Measurements from ENCODE around the gene RAC3.
"Not testable (repeated sequence)": the region's sequence is repeated elsewhere in the genome, so short reads cannot be mapped to it uniquely, and the experiment has no call there.

The RAC3 gene

GRCh38 chr17:82025401-82026107 lies 5.9 kb upstream of the RAC3 start:
- no peak for DNase-seq

DNA sequence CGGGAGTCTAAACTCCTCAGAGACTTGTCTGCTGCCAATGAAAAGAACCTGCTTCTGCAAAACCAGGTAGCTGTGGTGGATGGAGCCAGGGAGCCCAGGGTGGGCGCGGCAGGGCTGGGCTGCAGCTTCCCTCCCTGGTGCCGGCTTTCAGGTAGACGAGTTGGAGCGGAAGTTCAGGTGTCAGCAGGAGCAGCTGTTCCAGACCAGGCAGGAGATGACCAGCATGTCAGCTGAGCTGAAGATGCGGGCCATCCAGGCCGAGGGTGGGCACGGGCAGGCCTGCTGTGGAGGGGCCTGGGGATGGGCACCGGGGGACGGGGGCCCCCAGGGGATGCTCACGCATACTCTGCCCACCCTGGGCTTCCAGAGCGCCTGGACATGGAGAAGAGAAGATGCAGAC lies 3.2 kb upstream of the RAC3 start:
- no peak for DNase-seq

- DNase-seq: no peak
These were observed 2.5 kb upstream of the RAC3 start for GRCh38 chr17:82028966-82029365.

- DNase-seq: no peak
These were observed 2.1 kb upstream of the RAC3 start for GRCh38 chr17:82029391-82029790.

- peak in 1 of 3 experiments; percentile 51 for DNase-seq
These were observed 1.4 kb upstream of the RAC3 start for GRCh38 chr17:82029990-82030469.

GRCh38 chr17:82030470-82031302 lies 792 bp upstream of the RAC3 start:
- DNase-seq: peak; percentile 79 to 86 (median 83)

DNA sequence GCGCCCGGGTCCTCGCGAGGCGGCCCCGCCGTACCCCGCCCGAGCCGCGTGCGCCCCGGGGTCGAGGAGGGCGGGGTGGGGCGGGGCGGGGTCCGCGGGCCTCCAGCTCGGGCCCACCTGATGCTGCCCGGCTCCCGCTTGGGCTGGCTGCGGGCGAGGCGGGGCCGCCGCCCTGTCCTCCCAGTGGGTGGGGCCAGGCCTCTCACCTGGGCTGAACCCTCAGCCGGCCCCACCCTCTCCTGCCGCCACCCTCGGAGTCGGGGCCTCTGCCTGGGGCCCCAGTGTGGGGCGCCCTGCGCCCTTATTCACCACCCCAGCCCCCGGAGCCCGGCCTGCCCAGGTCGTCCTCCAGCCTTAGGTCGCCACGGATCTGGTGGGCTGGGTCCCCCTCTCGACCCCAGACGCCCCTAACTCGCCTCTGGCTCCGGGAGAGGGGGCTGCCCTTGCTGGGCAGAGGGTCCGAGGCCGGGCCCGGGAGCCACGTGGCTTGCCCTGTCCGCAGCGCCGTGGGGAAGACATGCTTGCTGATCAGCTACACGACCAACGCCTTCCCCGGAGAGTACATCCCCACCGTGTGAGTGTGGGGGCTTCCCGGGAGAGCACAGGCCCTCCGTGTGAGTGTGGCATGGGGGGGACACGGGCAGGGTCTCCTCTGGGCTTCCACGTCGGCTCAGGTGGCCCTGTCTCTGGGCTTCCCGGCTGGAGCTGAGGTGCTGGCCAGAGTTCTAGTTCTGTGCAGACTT lies 578 bp downstream of the RAC3 start:
- peak; percentile 36 to 44 (median 37) for DNase-seq

GRCh38 chr17:82033359-82034085 lies 2.0 kb downstream of the RAC3 start:
- no peak for DNase-seq

GRCh38 chr17:82034371-82035011 lies 3.0 kb downstream of the RAC3 start:
- no peak for DNase-seq

- no peak for DNase-seq
These were observed 4.0 kb downstream of the RAC3 start for GRCh38 chr17:82035488-82035887.

- DNase-seq: no peak
These were observed 4.6 kb downstream of the RAC3 start for GRCh38 chr17:82035956-82036633.

DNA sequence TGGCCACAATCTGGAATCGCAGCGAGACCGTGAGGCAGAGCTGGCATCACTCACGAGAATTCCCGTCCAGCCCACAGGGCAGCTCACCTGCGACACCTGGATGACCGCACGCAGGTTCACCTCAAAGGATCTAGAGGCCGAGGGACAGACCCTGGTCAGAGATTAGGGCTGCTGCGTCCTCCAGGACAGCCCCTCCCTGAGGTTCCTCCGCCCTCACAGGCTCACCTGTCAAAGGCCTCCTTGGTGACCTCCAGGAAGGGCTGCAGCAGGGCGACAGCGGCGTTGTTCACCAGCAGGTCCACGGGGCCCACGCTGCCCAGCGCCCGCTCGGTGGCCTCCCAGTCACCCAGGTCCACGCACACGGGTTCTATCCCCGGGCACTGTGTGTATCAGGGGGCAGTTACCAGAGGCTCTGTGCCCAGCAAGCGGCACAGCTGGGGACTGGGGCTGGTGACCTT lies 5.2 kb downstream of the RAC3 start:
- no peak for DNase-seq

GRCh38 chr17:82037092-82037888 lies 5.8 kb downstream of the RAC3 start, which contains the start of gene DCXR:
TSS of gene DCXR (minus strand) at chr17:82037697. CDS start at chr17:82037682, 15 bp downstream.
- DNase-seq: peak; percentile 94 to 97 (median 95)

DNA sequence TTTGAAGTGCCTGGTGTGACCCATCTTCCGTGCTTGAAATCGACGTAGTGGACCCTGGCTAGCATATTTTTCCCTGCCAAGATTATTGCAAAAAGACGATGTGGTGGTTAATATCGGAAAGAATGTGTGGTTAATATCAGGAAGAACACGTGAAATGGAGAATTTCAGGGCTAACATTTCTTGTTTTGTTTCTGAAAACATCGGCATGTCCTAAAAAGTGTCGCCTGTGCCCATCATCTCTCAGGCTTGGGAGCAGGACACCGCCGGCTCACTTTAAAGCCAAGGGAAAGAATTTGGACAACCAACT lies 6.4 kb downstream of the RAC3 start:
- DNase-seq: no peak

DNA sequence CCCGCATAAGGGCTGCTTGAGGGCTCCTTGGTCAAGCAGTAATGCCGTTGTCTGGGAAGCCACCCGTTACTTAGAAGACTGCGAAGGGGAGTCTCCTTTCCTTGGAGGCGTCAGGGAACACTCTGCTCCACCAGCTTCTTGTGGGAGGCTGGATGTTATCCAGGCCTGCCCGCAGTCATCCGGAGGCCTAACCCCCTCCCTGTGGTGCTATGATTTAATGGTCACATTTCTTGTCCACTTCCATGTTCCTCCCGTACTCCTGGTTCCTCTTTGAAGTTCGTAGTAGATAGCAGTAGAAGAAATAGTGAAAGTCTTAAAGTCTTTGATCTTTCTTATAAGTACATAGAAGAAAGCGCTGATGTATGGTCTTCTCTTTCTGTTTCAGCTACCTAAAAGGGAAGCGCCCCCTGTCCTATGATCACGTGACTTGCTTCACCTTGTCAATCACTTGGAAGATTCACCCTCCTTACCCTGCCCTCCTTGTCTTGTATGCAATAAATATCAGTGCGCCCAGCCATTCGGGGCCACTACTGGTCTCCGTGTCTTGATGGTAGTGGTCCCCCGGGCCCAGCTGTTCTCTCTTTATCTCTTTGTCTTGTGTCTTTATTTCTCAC lies 7.4 kb downstream of the RAC3 start:
- DNase-seq: not testable (repeated sequence)

GRCh38 chr17:82039695-82040299 lies 8.3 kb downstream of the RAC3 start:
- DNase-seq: no peak

DNA sequence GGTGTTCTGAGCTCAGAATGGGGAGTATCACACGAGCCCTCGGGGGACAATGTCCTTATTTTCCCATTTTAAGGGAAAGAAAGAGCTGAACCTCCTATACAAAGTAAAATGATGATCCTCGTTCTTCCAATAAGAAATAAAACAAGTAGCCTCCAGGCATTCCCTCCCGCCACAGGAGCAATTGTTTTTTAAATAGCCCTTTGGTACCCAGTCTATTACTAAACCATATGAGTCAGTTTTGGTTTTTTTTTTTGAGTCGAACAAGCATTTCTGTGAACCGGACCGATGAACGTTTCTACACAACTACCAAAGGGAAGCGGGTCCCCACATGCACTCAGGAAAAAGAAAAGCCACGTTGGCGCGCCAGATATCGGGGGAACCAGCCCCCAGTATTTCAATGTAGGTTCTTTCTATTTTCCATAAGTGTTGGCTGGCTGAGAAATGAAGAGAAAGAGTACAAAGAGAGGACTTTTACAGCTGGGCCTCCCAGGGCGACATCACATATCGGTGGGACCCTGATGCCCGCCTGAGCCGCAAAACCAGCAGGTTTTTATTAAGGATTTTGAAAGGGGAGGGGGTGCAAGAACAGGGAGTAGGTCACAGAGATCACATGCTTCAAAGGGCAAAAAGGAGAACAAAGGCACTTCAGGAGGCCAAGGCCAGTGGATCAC lies 9.8 kb downstream of the RAC3 start:
- DNase-seq: no peak

GRCh38 chr17:82042649-82043048 lies 11.2 kb downstream of the RAC3 start:
- DNase-seq: no peak

DNA sequence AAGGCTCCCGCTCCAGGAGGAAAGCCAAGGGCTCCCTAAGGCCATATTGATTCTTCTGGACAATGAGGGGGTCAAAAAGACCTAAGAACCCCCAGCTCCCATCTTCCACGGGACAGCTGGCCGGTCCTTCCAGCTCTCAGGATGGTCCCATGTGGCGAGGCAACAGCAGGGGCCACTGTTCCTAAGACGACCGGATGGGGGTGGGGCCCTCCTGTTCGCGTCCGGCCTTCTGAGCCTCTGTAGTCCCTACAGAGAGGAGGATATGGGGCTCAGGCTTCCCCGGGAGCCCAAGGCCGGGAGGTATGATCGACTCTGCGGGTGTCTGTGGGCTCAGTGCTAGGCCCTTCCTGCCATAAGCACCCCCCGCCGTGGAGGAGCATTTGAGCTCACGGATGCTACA lies 12.0 kb downstream of the RAC3 start:
- DNase-seq: no peak

All from NCI-H1417 (cell line).